Mammary epithelial cell (primary cell): ENCODE data around the gene EFCAB6.

ENCODE experiments used
- EZH2 ChIP-seq: IDR thresholded peaks from 2 replicates; pipeline ENCODE4 v1.6.1; 2012; ENCODE audit warnings: low read length, inconsistent platforms, borderline replicate concordance
- TF ChIP-seq, protein P1 (sequence below), 2 donors: IDR thresholded peaks in 1 of 2; conservative IDR thresholded peaks in 1 of 2; 2 replicates each; pipeline ENCODE4 v1.5.1; 2011 to 2012; ENCODE audit warnings: inconsistent platforms in 2 of 2, low read length in 2 of 2, mild to moderate bottlenecking in 2 of 2, control low read depth in 1 of 2, low read depth in 1 of 2; ENCODE audit not compliant: insufficient read depth in 1 of 2; ENCODE audit errors: extremely low read depth in 1 of 2

DNA sequence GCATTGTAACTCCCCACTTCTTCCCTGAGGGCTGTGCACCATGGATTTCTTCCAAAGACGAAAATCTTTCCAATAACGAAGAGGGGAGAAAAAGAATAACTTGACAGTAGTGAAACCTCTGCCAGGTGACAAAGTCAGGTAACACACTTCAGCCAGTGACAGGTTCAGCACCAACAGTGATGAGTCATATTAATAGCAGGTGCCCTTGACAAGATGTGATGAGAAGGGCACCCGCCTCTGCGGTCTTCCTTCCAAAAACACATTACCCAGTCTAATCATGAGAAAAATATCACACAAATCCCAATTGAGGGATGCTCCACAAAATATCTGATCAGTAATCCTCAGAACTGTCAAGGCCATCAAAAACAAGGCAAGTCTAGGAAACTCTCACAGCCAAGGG, 157.8 kb downstream of the EFCAB6 start:
- TF ChIP-seq, protein P1, sequence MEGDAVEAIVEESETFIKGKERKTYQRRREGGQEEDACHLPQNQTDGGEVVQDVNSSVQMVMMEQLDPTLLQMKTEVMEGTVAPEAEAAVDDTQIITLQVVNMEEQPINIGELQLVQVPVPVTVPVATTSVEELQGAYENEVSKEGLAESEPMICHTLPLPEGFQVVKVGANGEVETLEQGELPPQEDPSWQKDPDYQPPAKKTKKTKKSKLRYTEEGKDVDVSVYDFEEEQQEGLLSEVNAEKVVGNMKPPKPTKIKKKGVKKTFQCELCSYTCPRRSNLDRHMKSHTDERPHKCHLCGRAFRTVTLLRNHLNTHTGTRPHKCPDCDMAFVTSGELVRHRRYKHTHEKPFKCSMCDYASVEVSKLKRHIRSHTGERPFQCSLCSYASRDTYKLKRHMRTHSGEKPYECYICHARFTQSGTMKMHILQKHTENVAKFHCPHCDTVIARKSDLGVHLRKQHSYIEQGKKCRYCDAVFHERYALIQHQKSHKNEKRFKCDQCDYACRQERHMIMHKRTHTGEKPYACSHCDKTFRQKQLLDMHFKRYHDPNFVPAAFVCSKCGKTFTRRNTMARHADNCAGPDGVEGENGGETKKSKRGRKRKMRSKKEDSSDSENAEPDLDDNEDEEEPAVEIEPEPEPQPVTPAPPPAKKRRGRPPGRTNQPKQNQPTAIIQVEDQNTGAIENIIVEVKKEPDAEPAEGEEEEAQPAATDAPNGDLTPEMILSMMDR (conservative IDR thresholded peaks at IDR 0.05 in 1 of 2, IDR thresholded peaks at IDR 0.05 in 1 of 2; ENCODE audit: extremely low read depth in 1 of 2, insufficient read depth in 1 of 2, low read depth in 1 of 2, low read length in 2 of 2): no peak
- TF ChIP-seq EZH2: no peak
